GM19452 (cell line): ENCODE data around the gene PCDHB14.
"Not testable (repeated sequence)": the region's sequence is repeated elsewhere in the genome, so short reads cannot be mapped to it uniquely, and the experiment has no call there.

Experiments used
- ATAC-seq: cut with Tn5 transposase; IDR thresholded peaks from one replicate; pipeline ENCODE4 v1.9.1; 2021; ENCODE audit not compliant: unreplicated experiment

Gene PCDHB14

DNA sequence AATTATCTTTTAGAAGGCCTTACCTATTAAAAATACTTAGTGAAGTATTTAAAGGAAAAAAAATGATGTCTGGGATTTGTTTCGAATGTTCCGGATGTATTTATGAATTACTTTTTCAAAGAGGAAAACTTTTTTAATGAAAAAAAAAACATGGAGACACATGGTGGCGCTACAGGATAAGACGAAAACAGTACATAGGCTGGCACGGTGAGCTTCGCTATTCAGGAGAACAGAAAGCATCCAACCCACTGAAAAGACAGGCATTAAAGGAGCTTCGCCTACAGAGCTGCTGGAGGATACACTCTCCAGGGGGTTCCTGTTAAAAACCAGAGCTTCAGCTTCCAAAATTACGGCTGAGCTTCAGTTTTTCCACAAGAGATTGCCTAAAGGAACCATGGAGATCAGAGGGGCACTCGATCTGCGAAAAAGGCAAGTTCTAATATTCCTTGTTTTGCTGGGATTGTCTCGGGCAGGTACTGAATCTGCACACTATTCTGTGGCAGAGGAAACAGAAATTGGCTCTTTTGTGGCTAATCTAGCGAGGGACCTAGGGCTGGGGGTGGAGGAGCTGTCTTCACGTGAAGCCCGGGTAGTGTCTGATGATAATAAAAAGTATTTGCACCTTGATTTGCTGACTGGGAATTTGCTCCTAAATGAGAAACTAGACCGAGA, at the start of gene PCDHB14:
PCDHB14 (plus strand) TSS at position 232 of the 672 bp plus-strand sequence; CDS start at position 395, 163 bp downstream.
- no peak for ATAC-seq

GRCh38 chr5:141174291-141175104, 48.6 kb upstream of the PCDHB14 start:
- ATAC-seq: not testable (repeated sequence)

DNA sequence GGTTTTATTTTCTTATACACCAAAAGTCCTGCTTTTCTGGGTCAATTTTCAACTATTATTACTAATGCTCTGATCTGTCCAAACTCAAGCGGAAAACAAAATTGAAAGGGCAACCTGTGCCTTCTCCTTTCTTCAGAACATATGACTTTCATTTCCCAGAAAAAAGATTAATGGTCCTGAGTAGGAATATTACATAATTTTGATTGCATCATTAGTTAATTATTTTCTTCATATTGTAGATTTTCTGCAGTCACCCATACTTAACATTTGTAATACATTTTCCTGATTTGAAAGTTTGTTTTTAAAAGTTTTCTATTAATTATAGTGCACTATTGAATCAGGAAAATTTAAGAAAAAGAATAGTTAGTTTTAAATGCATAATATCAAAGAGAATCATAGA, 47.2 kb upstream of the PCDHB14 start:
- ATAC-seq: no peak

GRCh38 chr5:141177577-141178191, 45.5 kb upstream of the PCDHB14 start, which contains the start of gene PCDHB8:
Gene PCDHB8 (plus strand): TSS chr5:141177790. CDS start chr5:141178035, 245 bp downstream.
- not testable (repeated sequence) for ATAC-seq

DNA sequence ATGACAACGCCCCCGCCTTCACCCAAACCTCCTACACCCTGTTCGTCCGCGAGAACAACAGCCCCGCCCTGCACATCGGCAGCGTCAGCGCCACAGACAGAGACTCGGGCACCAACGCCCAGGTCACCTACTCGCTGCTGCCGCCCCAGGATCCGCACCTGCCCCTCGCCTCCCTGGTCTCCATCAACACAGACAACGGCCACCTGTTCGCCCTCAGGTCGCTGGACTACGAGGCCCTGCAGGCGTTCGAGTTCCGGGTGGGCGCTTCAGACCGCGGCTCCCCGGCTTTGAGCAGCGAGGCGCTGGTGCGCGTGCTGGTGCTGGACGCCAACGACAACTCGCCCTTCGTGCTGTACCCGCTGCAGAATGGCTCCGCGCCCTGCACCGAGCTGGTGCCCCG, 43.8 kb upstream of the PCDHB14 start:
- not testable (repeated sequence) for ATAC-seq

GRCh38 chr5:141179876-141180275, 43.3 kb upstream of the PCDHB14 start:
- not testable (repeated sequence) for ATAC-seq

DNA sequence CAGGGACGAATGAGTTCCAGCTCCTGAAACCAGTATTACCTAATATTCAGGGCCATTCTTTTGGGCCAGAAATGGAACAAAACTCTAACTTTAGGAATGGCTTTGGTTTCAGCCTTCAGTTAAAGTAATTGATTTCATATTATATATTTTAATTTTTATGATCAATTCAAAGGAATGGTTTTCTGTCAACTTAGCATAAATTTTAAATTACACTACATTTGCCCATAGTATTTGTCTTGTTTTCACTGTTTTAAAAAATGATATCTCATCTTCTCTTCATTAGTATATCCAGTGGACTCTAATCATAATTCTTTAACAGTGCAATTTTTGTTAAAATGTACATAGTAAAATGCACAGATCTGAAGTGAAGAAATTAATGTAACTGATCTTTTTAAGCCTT, 42.8 kb upstream of the PCDHB14 start:
- ATAC-seq: no peak

DNA sequence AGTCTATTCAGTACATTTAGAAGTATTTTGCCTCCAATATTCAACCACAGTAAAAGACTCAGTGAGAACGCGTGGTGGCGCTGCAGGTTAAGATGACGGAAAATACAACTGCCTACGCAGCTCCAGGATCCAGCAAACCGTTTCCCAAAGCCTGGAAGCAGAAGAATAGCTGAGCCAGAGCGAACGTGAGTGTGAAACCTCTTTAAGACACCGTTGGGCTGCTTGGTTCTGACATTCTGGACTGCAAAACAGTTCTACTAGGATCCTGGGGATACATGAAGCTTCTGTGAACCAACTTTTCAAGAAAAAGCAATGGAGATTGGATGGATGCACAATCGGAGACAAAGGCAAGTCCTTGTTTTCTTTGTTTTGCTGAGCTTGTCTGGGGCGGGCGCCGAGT, 40.9 kb upstream of the PCDHB14 start, which contains the start of gene PCDHB16:
PCDHB16 (plus strand) TSS at position 140 of the 400 bp plus-strand sequence; CDS start at position 313, 173 bp downstream.
- ATAC-seq: no peak

DNA sequence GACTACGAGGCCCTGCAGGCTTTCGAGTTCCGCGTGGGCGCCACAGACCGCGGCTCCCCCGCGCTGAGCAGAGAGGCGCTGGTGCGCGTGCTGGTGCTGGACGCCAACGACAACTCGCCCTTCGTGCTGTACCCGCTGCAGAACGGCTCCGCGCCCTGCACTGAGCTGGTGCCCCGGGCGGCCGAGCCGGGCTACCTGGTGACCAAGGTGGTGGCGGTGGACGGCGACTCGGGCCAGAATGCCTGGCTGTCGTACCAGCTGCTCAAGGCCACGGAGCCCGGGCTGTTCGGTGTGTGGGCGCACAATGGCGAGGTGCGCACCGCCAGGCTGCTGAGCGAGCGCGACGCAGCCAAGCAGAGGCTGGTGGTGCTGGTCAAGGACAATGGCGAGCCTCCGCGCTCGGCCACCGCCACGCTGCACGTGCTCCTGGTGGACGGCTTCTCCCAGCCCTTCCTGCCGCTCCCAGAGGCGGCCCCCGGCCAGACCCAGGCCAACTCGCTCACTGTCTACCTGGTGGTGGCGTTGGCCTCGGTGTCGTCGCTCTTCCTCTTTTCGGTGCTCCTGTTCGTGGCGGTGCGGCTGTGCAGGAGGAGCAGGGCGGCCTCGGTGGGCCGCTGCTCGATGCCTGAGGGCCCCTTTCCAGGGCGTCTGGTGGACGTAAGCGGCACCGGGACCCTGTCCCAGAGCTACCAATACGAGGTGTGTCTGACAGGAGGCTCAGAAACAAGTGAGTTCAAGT, 38.9 kb upstream of the PCDHB14 start:
- not testable (repeated sequence) for ATAC-seq

GRCh38 chr5:141186897-141187512, 36.1 kb upstream of the PCDHB14 start, which contains the start of gene PCDHB9:
Gene PCDHB9 (plus strand): TSS chr5:141187161. CDS start chr5:141187319, 158 bp downstream.
- no peak for ATAC-seq

- not testable (repeated sequence) for ATAC-seq
These were observed 34.5 kb upstream of the PCDHB14 start for GRCh38 chr5:141188682-141189081.

- ATAC-seq: not testable (repeated sequence)
These were observed 34.0 kb upstream of the PCDHB14 start for GRCh38 chr5:141189131-141189530.

GRCh38 chr5:141192110-141192725, 30.9 kb upstream of the PCDHB14 start, which contains the start of gene PCDHB10:
Gene PCDHB10 (plus strand): TSS chr5:141192353. CDS start chr5:141192553, 200 bp downstream.
- ATAC-seq: no peak

DNA sequence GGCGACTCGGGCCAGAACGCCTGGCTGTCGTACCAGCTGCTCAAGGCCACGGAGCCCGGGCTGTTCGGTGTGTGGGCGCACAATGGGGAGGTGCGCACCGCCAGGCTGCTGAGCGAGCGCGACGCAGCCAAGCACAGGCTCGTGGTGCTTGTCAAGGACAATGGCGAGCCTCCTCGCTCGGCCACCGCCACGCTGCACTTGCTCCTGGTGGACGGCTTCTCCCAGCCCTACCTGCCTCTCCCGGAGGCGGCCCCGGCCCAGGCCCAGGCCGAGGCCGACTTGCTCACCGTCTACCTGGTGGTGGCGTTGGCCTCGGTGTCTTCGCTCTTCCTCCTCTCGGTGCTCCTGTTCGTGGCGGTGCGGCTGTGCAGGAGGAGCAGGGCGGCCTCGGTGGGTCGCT, 28.8 kb upstream of the PCDHB14 start:
- not testable (repeated sequence) for ATAC-seq

DNA sequence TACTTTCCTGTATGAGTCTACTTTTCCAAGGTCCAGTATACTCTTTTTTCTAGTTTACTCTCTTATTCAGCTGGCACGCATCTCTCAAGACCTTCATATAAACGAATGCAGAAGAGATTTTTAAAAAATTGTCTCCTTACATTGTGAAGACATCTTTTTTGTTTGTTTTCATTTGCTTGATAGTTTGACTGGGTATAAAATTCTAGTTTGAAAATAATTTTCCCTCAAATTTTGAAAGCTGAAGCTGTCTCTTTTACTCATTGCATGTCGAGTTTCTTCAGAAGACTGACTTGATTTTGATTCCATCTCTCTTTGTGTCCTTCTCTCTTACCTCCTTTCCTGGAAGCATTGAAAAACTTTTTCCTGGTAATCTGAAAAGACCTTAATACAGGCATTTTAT, 26.8 kb upstream of the PCDHB14 start:
- ATAC-seq: no peak

DNA sequence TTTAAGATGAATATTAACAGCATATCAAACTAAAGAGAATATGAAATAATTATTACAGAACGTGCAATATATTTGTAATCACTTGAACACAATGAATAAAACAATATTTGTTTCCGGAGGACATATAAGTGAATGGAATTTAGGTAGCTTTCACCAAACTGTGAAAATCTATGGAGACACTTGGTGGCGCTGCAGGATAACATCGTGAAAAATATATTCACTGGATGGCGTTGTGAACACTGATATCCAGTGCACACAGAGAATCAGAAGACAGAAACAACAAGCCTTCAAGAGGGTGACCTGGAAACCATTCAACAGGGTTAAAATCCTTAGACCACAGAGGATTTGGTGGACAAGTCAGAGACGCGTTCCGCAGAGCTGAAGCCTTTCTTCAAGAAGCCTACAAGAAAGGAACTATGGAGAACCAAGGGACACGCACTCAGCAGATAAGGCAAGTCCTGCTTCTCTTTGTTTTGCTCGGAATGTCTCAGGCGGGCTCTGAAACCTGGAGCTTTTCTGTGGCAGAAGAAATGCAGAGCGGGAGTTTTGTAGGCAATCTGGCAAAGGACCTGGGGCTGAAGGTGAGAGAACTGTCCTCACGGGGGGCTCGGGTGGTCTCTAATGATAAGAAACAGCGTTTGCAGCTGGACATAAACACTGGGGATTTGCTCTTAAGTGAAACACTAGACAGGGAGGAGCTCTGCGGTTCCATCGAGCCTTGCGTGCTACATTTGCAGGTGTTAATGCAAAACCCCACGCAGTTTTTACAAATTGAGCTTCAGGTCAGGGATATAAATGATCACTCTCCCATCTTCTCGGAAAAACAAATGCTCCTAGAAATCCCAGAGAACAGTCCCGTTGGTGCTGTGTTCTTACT, 23.5 kb upstream of the PCDHB14 start, which contains the start of gene PCDHB11:
PCDHB11 (plus strand) TSS at position 269 of the 877 bp plus-strand sequence; CDS start at position 417, 148 bp downstream.
- ATAC-seq: no peak

DNA sequence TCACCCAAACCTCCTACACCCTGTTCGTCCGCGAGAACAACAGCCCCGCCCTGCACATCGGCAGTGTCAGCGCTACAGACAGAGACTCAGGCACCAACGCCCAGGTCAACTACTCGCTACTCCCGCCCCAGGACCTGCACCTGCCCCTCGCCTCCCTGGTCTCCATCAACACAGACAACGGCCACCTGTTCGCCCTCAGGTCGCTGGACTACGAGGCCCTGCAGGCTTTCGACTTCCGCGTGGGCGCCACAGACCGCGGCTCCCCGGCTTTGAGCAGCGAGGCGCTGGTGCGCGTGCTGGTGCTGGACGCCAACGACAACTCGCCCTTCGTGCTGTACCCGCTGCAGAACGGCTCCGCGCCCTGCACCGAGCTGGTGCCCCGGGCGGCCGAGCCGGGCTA, 22.0 kb upstream of the PCDHB14 start:
- ATAC-seq: not testable (repeated sequence)

- not testable (repeated sequence) for ATAC-seq
These were observed 21.5 kb upstream of the PCDHB14 start for GRCh38 chr5:141201646-141202045.
